Heart right ventricle (tissue), 16 donors: ENCODE measurements around the gene OR2A2. TPM values are rescaled to one million over a fixed set of nuclear protein-coding genes. Genes with fewer than 3 reads are reported as not detected.

Source experiments
- ATAC-seq, 8 donors: fragments of 200-7000 bp; cut with Tn5 transposase; one replicate each; pipeline ENCODE4 v1.9.1; 2020; ENCODE audit warnings: mild to moderate bottlenecking in 8 of 8, moderate library complexity in 8 of 8, moderate number of reproducible peaks in 1 of 8
- DNase-seq, 2 donors: peaks; one replicate each; pipeline ENCODE4 v3.0.0-alpha.2; 2020
- H3K27ac ChIP-seq, 10 donors: fragments of 200-600 bp; sonication (generic) in 2 of 10; one replicate each; pipeline versions ENCODE4 v1.5.0 to v1.8.0; 2020 to 2022; ENCODE audit warnings: mild to moderate bottlenecking in 3 of 10
- H3K27me3 ChIP-seq, 7 donors: fragments of 200-600 bp; one replicate each; pipeline ENCODE4 v1.8.0; 2021 to 2022; ENCODE audit warnings: mild to moderate bottlenecking in 2 of 7
- H3K36me3 ChIP-seq, 9 donors: fragments of 200-600 bp; sonication (generic) in 1 of 9; one replicate each; pipeline versions ENCODE4 v1.5.0 to v1.8.0; 2020 to 2022; ENCODE audit warnings: mild to moderate bottlenecking in 2 of 9
- H3K4me1 ChIP-seq, 9 donors: fragments of 200-600 bp; sonication (generic) in 1 of 9; one replicate each; pipeline versions ENCODE4 v1.5.0 to v1.8.0; 2020 to 2022; ENCODE audit warnings: mild to moderate bottlenecking in 4 of 9
- H3K4me3 ChIP-seq, 10 donors: fragments of 200-600 bp; sonication (generic) in 2 of 10; one replicate each; pipeline versions ENCODE4 v1.5.0 to v1.8.0; 2020 to 2022; ENCODE audit warnings: mild to moderate bottlenecking in 7 of 10, moderate library complexity in 2 of 10
- H3K9me3 ChIP-seq, 11 donors: fragments of 200-600 bp in 10 of 11; sonication (generic) in 2 of 11; one replicate each; pipeline versions ENCODE4 v1.5.0 to v1.8.0; 2013 to 2022; ENCODE audit warnings: mild to moderate bottlenecking in 2 of 11, control low read depth in 1 of 11, moderate library complexity in 1 of 11
- WGBS, 2 donors: extraction: QIAGEN DNeasy Blood & Tissue Kit; methylation state at CpG; one replicate each; pipeline ENCODE4 v1.1.7; 2013; ENCODE audit warnings: inconsistent platforms in 1 of 2; 5-methylcytosine and 5-hydroxymethylcytosine counted together
- intact Hi-C, 10 donors: fragments of 100-400 bp; cut with DNase I; formaldehyde crosslinking; loops; one replicate each; pipeline versions ENCODE4 v1.11.1 to v1.14.2; 2022
- polyA plus RNA-seq, 2 donors: library from polyadenylated mRNA; stranded (reverse); fragments of 200-250 nt; gene quantifications; one replicate each; pipeline ENCODE4 v1.2.3, GENCODE V29; 2013
- total RNA-seq, 10 donors: library from RNA; stranded (reverse); fragmentation: NEBNext Ultra II Directional in 3 of 10; extraction: Animal tissue kit (Norgen Biotek cat#: 25700) in 3 of 10; gene quantifications; one replicate each; pipeline versions ENCODE4 v1.2.1 to v1.2.4, GENCODE V29; 2021 to 2023
- TF ChIP-seq, protein P1 (sequence below), 9 donors: fragments of 200-600 bp; sonication (generic) in 2 of 9; IDR thresholded peaks; one replicate each; pipeline versions ENCODE4 v1.5.0 to v1.8.0; 2021 to 2022; ENCODE audit warnings: antibody characterized with exemption in 9 of 9, mild to moderate bottlenecking in 5 of 9, moderate library complexity in 1 of 9
- donor health status: Arrhythmogenic right ventricular cardiomyopathy.
- donor health status: ischemic (EF 13 %, LVEDD 7.1; RV severe dilation, severe dysfunction).
- donor health status: healthy with polysubstance abuse.
- donor health status: DM: no; HTN: yes; CAD: no.
- donor health status: DM: no; HTN: no; CAD: no.
- donor health status: ischemic (EF 25% LVEDD 6.9; RV normal size, moderate dysfunction).
- donor health status: ischemic (EF 25% LVEDD 5.7; RV mildly dilated, moderate dysfunction).
- donor health status: healthy.
- donor health status: DM: yes; HTN: yes; CAD: no.
- donor health status: Ischemic cardiomyopathy.
- donor health status: ischemic (EF 35%, LVEDD 5.7; RV mildly dilated, moderate dysfunction).
- donor health status: nonischemic (EF 11% LVEDD 7.7; RV severe dilation, severe dysfunction).
- donor health status: DM: yes; HTN: yes; CAD: no.
- donor health status: PGD.
- donor health status: ischemic (EF 29% LVEDD 5.4; RV normal size, mild dysfunction).
- donor health status: nonischemic (EF 23%, LVEDD 6.1; RV moderate dilation, normal function).

OR2A2 gene
- total and polyA plus RNA-seq, 12 donors = not detected

DNA sequence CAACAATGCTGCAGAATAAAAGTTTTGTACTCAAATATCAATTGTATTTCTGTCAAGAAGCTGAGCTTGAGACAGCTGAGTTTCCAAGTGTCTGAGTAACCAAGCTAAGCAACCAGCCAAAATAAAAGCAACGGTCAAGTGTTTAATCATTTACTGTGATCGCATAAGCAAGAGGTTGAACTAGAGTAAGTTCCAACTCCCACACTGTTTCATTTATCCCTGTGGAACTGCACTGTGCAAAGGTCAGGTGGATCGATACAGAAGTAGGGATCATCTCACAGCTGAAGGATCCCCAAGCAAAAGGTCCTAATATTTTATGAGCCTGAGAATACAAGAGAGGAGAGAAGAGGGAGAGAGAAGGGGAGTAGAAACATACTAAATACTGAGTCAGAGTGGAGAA, 35.0 kb downstream of the OR2A2 start:
- TF ChIP-seq, protein P1, sequence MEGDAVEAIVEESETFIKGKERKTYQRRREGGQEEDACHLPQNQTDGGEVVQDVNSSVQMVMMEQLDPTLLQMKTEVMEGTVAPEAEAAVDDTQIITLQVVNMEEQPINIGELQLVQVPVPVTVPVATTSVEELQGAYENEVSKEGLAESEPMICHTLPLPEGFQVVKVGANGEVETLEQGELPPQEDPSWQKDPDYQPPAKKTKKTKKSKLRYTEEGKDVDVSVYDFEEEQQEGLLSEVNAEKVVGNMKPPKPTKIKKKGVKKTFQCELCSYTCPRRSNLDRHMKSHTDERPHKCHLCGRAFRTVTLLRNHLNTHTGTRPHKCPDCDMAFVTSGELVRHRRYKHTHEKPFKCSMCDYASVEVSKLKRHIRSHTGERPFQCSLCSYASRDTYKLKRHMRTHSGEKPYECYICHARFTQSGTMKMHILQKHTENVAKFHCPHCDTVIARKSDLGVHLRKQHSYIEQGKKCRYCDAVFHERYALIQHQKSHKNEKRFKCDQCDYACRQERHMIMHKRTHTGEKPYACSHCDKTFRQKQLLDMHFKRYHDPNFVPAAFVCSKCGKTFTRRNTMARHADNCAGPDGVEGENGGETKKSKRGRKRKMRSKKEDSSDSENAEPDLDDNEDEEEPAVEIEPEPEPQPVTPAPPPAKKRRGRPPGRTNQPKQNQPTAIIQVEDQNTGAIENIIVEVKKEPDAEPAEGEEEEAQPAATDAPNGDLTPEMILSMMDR (IDR thresholded peaks at IDR 0.05) = no peak
- intact Hi-C loops = no loop called here
- Histone ChIP-seq H3K4me1 (no peaks in the 10 kb centered on the region), H3K4me3 (no peak overlapping the region), H3K36me3 (no peaks in the 10 kb centered on the region), H3K9me3 (peaks cover 0 to 39% (median 22%) of the 10 kb centered on the region in 11 donors), H3K27me3 (no peaks in the 10 kb centered on the region), H3K27ac (no peak overlapping the region)
- WGBS, 2 donors = 92 to 95% methylated on average over 3 of the region's 3 CpGs
- no peak for DNase-seq
- no peak for ATAC-seq

DNA sequence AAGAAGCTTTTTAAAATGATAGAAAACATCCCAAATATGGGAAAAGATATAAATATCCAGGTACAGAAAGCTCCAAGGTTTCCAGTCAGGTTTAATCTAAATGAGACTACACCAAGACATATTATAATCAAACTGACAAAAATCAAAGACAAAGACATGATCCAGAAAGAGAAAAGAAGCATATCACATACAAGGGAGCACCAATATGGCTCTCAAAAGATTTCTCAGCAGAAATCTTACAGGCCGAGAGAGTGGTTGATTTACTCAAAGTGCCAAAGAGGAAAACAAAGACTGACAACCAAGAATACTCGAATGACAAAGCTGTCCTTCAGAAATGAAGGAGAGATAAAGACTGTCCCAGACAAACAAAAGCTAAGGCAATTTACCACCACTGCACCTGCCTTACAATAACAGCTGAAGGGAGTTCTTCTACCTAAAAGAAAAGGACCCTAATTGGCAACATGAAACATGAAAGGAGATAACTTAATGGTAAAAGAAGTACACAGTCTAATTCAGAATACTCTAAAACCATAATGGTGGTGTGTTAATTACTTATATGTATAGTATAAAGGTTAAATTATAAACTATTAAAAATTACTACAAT, 38.9 kb downstream of the OR2A2 start:
- H3K27ac ChIP-seq = no peak overlapping the region
- 66 to 80% methylated on average over 2 of the region's 2 CpGs for WGBS, 2 donors
- DNase-seq (no peak), ATAC-seq (no peak)
- TF ChIP-seq, protein P1 (IDR thresholded peaks at IDR 0.05) = no peak
- no peaks in the 10 kb centered on the region for H3K36me3 ChIP-seq
- peaks cover 0 to 62% (median 33%) of the 10 kb centered on the region in 11 donors for H3K9me3 ChIP-seq
- intact Hi-C loops = no loop called here
- no peaks in the 10 kb centered on the region for H3K4me1 ChIP-seq
- H3K27me3 ChIP-seq = peaks cover 0 to under 1% (median 0%) of the 10 kb centered on the region in 7 donors
- no peak overlapping the region for H3K4me3 ChIP-seq

DNA sequence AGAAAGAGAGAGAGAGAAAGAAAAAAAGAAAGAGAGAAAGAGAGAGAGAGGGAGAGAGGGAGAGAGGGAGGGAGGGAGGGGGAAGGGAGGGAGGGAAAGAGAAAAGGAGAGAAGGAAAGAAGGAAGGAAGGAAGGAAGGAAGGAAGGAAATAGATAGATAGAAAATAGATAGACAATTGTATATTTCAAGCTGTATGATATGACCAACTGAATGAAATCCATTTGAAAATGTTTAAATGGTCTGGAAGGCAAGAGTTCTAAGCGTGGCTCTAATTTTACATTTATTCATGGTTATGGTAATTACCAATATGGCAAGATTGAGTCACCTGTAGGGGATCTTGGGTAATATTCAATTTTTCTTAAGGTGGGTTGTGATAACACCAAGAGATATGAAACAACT, 49.5 kb downstream of the OR2A2 start:
- DNase-seq (no peak), ATAC-seq (no peak)
- H3K36me3 ChIP-seq = no peaks in the 10 kb centered on the region
- H3K27ac ChIP-seq = no peak overlapping the region
- WGBS, 2 donors = 92 to 97% methylated on average over 1 of the region's 1 CpG
- TF ChIP-seq, protein P1 (IDR thresholded peaks at IDR 0.05) = no peak
- peaks cover 0 to 12% (median 0%) of the 10 kb centered on the region in 11 donors for H3K9me3 ChIP-seq
- intact Hi-C loops = no loop called here
- H3K4me3 ChIP-seq = no peak overlapping the region
- peaks cover 0 to 3% (median 0%) of the 10 kb centered on the region in 7 donors for H3K27me3 ChIP-seq
- no peaks in the 10 kb centered on the region for H3K4me1 ChIP-seq

Other genes with a start within 250 kb of the OR2A2 start
- gene TCAF1, start 207.4 kb upstream of the OR2A2 start, total RNA-seq = 10 to 100 TPM; 44.3 to 62.8 (median 59.1) TPM
- 10 to 100 TPM in 1 of 2 donors, 1 to 10 TPM in 1; 9.3 to 21.7 TPM for gene TCAF1, start 207.4 kb upstream of the OR2A2 start, polyA plus RNA-seq
- gene OR2F2, start 174.3 kb upstream of the OR2A2 start, total RNA-seq = not detected
- gene OR2F2, start 174.3 kb upstream of the OR2A2 start, polyA plus RNA-seq = not detected
- not detected for gene OR2F1, start 154.7 kb upstream of the OR2A2 start, total RNA-seq
- gene OR2F1, start 154.7 kb upstream of the OR2A2 start, polyA plus RNA-seq = not detected
- not detected for gene OR6B1, start 109.3 kb upstream of the OR2A2 start, total RNA-seq
- not detected for gene OR6B1, start 109.3 kb upstream of the OR2A2 start, polyA plus RNA-seq
- not detected for gene OR2A5, start 60.6 kb upstream of the OR2A2 start, total RNA-seq
- gene OR2A5, start 60.6 kb upstream of the OR2A2 start, polyA plus RNA-seq = not detected
- not detected for gene OR2A25, start 39.8 kb upstream of the OR2A2 start, total RNA-seq
- gene OR2A25, start 39.8 kb upstream of the OR2A2 start, polyA plus RNA-seq = not detected
- gene OR2A12, start 23.3 kb upstream of the OR2A2 start, total RNA-seq = not detected
- gene OR2A12, start 23.3 kb upstream of the OR2A2 start, polyA plus RNA-seq = not detected
- gene OR2A14, start 13.6 kb downstream of the OR2A2 start, total RNA-seq = not detected
- gene OR2A14, start 13.6 kb downstream of the OR2A2 start, polyA plus RNA-seq = not detected
- gene CTAGE4, start 73.9 kb downstream of the OR2A2 start, total RNA-seq = under 1 TPM in 8 of 10 donors, not detected in 2; 0.13 to 0.80 (median 0.24) TPM
- under 1 TPM; 0.03 to 0.59 TPM for gene CTAGE4, start 73.9 kb downstream of the OR2A2 start, polyA plus RNA-seq
- gene ARHGEF35, start 86.2 kb downstream of the OR2A2 start, total RNA-seq = 1 to 10 TPM in 3 of 10 donors, under 1 TPM in 5, not detected in 2; 0.13 to 2.2 (median 0.91) TPM
- gene ARHGEF35, start 86.2 kb downstream of the OR2A2 start, polyA plus RNA-seq = under 1 TPM; 0.41 to 0.66 TPM
- under 1 TPM in 2 of 10 donors, not detected in 8; 0.05 to 0.07 TPM for gene OR2A42, start 130.0 kb downstream of the OR2A2 start, total RNA-seq
- under 1 TPM; 0.01 to 0.07 TPM for gene OR2A42, start 130.0 kb downstream of the OR2A2 start, polyA plus RNA-seq
- gene OR2A7, start 155.2 kb downstream of the OR2A2 start, total RNA-seq = under 1 TPM; 0.23 to 0.56 (median 0.40) TPM
- gene OR2A7, start 155.2 kb downstream of the OR2A2 start, polyA plus RNA-seq = under 1 TPM; 0.13 to 0.51 TPM
- gene CTAGE8, start 159.7 kb downstream of the OR2A2 start, total RNA-seq = under 1 TPM in 4 of 10 donors, not detected in 6; 0.13 to 0.27 (median 0.18) TPM
- gene CTAGE8, start 159.7 kb downstream of the OR2A2 start, polyA plus RNA-seq = under 1 TPM; 0.04 to 0.29 TPM
- under 1 TPM in 2 of 10 donors, not detected in 8; 0.15 to 0.20 TPM for gene OR2A1, start 202.8 kb downstream of the OR2A2 start, total RNA-seq
- gene OR2A1, start 202.8 kb downstream of the OR2A2 start, polyA plus RNA-seq = under 1 TPM in 1 of 2 donors, not detected in 1; 0.01 TPM
- 1 to 10 TPM; 1.1 to 3.9 (median 2.0) TPM for gene ARHGEF5, start 245.8 kb downstream of the OR2A2 start, total RNA-seq
- gene ARHGEF5, start 245.8 kb downstream of the OR2A2 start, polyA plus RNA-seq = under 1 TPM; 0.46 to 0.80 TPM